GM19043 (cell line): ENCODE measurements around the gene SNX30.
A peak's percentile ranks its signal among the peaks of the same experiment; 100 is the strongest.
"Not testable (repeated sequence)": the region's sequence is repeated elsewhere in the genome, so short reads cannot be mapped to it uniquely, and the experiment has no call there.

Source experiments
- ATAC-seq: cut with Tn5 transposase; IDR thresholded peaks from one replicate; pipeline ENCODE4 v1.9.1; 2021; ENCODE audit warnings: low read depth; ENCODE audit not compliant: unreplicated experiment

The SNX30 gene, protein sequence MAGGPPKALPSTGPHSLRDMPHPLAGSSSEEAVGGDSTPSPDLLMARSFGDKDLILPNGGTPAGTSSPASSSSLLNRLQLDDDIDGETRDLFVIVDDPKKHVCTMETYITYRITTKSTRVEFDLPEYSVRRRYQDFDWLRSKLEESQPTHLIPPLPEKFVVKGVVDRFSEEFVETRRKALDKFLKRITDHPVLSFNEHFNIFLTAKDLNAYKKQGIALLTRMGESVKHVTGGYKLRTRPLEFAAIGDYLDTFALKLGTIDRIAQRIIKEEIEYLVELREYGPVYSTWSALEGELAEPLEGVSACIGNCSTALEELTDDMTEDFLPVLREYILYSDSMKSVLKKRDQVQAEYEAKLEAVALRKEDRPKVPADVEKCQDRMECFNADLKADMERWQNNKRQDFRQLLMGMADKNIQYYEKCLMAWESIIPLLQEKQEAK

DNA sequence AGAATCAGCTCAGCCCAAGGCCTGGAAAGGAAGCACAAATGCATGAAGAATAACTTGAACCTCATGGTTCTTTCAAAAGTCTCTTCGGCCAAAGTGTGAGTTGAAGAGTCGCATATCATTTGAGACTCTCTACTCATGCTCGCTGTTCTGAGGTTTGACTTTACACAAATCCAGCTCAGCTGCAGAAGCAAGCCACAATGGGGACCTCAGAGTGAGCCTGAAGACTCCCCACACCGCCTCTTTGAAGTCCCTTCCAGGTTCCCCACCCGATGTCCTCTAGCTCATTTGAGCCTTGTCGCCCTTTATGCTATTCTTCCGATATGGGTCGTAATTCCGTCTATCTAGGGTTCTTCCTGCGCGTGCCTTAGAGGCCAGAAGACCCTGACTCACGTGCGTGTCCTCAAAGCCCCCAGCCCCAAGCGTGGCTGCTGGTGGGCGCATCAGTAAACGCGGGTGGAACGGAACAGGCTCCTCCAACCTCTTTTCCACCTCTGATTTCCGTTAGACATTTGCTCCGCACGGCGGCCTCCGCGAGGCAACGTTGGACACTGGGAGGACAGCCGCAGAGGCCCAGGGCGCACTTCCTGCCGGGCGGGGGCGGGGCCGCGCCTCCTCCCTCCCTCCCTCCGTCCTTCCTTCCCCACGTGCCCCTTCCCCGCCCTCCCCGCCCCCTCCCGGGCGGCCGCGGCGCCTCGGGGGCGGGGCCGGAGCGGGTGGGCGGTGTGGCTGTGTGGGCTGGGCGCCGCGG is at the start of gene SNX30:
Gene SNX30, plus strand, starts transcription at position 745 of the 748 bp plus-strand sequence. CDS start 242 bp downstream, outside the sequence.
- peak; percentile 73 for ATAC-seq

DNA sequence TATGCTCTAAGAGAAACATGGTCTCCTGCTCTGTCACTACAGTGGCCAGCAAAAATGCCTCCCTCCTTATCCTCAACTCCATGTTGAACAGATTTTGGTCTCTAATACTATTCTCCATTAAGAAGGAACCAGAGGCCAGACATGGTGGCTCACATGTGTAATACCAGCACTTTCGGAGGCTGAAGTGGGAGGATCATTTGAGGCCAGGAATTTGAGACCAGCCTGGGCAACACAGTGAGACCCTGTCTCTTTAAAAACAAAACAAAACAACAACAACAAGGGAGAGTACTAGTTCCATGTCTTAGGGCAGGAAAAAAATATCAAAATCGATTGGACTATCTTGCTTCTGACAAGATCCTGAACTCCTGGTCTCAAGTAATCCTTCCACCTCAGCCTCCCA is 47.3 kb upstream of the SNX30 start:
- ATAC-seq: no peak

DNA sequence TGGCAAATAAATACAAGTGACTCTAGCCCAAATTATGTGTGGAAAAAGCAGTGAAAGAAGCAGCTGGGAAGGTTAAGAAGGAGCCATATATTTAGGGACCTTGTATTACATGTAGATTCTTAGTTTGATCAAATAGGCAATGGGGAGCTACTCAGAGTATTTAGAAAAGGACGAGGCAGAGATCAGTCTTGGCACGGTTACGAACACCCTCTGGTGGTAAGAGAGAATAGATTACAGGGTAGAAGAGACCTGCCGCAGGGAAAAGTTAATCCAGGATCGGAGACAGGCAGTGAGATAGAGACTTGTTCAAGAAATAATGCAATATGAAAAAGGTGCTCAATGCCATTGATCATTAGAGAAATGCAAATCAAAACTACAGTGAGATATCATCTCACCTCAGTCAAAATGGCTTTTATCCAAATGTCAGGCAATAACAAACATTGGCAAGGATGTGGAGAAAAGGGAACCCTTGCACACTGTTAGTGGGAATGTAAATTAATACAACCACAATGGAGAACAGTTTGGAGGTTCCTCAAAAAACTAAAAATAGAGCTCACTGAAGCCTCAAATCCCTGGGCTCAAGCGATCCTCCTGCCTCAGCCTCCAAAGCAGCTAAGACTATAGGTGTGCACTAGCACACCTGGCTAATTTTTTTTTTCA is 44.7 kb upstream of the SNX30 start:
- no peak for ATAC-seq

DNA sequence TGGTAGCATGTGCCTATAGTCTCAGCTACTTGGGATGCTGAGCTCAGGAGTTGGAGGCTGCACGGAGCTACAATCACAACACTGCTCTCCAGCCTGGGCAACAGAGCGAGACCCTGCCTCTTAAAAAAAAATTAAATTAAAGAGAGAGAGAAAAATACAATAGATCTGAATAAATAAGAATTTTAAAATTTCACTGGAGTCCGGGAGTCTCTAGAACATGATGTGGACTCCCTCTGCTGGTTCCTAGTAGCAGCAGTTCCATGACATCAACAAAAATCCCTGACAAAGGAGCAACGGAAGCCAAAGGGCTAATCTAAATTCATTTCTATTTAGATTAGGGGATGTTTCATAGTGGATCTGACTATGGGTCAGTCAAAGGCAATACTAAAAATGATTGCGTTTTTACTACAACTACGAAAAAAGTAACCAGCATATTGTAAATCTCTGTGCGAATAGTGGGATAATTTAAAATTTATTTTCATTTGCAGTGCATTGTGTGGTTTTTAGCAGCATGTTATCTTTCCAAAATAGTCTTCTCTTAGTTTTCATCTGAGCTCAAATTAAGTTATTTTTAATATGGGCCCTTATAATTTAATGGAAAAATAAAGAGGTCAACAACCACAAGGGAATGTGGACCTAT is 39.4 kb upstream of the SNX30 start:
- no peak for ATAC-seq

DNA sequence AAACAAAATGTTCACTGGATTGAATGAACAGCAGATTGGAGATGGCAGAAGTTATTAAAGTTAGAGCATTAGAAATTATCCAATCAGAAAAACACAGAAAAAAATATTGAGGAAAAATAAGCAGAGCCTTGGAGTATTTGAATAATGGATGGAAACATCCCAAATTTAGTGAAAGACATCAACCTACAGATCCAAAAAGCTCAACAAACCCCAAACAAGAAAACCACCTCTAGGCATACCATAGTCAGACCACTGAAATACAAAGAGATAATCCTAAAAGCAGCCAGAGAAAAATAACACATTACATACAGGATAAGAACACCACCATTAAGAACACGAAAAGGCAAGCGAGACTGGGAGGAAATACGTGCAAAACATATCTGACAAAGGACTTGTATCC is 37.9 kb upstream of the SNX30 start:
- no peak for ATAC-seq

DNA sequence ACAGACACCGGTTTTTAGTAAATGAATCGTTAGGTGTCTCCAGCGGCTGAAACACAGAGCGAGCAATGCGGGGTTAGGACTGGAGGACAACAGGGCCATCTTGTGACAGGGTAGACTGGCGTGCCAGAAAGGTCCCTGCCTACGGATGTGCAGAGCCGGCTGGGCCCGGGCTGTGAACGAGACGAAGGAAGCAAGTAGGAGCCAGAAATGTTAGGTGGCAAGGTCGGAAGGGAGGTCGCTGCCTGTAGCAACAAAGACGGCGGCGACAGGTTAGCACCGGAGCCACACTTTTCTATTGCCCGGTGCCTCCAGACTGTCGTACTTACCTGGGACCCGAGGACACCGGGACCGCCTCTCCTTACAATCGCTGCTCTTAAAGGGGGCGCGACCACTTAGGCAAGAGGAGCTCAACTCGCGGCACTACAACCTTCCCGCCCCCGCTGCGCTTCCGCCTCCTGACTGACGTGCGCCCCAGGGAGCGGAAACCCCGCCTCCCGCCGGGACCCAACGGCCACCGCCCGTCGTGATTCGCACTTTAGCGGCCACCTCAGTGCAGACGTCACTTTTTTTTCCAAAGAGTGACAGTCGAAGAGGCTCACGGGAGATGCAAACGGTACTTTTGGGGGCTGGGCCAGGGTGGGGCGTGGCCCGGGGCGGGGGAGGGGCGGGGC is 32.8 kb upstream of the SNX30 start, which contains the start of gene INIP:
Gene INIP, minus strand, starts transcription at position 457 of the 671 bp plus-strand sequence. CDS start 1,632 bp downstream, outside the sequence.
- peak; percentile 94 for ATAC-seq

DNA sequence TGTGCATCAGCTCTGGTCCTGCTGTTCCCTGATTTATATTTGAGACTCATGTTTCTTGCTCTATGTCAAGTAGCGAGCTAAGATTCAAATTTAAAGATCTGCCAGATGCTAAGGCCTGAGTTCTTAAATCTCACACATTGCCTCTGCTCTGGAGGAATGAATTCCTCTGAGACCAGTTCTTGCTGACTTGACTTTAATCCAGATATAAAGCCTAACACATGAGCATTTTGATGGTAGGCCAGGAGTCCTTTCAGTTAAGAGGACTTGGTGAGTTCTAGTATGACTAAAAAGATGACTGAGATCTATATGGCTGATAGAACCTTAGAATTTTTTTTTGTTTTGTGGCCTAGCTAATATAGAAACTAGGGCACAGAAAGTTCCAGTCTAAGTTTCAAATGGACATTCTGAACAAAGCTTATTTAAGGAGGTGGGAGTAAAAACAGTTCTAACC is 31.3 kb upstream of the SNX30 start:
- ATAC-seq: no peak

DNA sequence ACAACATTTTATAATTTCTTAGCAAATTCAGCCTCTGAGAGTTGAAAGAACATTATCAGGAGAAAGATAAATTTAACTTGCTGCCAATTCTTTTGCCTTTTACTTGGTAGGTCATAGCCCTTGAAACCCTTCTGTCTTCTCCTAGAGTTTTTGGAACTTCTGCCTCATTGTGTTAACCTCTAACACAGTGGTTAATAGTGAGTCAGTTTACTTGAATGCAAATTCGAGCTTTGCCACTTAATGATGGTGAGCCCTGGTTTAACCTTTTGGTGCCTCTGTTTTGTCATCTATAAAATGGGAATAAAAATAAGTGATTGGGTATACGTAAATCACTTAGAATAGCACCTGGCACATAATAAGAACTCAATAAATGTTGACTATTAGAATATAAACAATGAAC is 30.9 kb upstream of the SNX30 start:
- ATAC-seq: no peak

DNA sequence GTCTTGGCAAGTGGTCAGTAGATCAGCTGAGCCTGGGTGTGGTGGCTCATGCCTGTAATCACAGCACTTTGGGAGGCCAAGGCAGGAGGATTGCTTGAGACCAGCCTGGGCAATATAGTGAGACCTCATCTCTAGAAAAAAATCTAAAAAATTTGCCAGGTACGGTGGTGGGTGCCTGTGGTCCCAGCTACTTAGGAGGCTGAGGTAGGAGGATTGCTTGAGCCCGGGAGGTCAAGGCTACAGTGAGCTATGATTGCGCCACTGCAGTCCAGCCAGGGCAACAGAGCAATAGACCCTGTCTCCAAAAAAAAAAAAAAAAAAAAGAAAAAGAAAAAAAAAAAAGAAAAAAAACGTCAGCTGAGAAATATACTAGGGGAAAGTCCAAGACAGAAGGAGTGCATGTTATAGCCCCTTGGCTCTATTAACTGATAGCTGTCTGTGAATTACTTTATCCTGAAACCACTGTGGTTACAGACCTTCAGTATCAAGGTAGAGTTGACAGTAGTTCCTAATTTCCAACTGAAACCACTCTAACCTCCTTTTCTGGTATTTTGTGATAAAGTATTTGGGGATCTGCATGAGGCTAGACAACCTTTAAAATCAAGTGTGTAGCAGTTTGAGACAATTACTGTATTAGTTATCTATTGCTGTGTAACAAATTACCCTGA is 30.3 kb upstream of the SNX30 start:
- no peak for ATAC-seq

DNA sequence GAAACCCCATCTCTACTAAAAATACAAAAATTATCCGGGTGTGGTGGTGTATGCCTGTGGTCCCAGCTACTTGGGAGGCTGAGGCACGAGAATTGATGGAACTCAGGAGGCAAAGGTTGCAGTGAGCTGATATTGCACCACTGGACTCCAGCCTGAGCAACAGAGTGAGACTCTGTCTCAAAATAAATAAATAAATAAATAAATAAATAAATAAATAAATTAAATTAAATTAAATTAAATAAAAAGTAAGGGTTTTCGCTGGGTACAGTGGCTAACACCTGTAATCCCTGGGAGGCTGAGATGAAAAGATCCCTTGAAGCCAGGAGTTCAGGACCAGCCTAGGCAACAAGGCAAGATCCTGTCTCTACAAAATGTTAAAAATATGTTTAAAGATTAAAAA is 27.8 kb upstream of the SNX30 start:
- ATAC-seq: not testable (repeated sequence)

DNA sequence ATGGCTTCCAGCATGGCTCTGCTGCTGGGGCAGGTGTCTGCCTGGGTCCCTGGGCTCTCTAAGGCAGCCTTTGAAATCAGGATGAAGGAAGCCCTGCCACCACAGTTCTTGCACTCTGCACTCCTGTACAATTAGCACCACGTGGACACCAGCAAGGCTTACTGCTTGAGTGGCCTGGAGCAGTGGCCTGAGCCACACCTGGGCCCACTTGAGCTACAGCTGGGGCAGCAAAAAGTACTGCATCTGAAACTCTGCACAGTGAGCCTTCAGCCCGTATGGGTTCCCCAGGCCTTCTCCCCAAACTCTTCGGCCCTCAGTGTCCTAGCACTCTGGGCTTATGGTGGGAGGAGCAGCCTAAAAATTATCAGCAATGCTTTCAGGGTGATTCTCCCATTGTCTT is 24.6 kb upstream of the SNX30 start:
- ATAC-seq: peak; percentile 62

DNA sequence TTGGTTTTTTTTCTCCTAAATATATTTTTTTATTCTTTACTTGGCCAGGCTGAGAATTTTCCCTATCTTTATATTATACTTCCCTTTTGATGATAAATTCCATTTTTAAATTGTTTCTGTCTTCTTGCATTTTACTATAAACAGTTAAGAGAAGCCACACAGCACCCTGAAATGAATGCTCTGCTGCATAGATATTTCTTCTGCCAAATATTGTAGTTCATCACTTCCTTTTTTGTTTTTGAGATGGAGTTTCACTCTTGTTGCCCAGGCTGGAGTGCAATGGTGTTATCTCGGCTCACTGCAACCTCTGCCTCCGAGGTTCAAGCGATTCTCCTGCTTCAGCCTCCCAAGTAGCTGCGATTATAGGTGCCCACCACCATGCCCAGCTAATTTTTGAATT is 24.1 kb upstream of the SNX30 start:
- ATAC-seq: no peak

DNA sequence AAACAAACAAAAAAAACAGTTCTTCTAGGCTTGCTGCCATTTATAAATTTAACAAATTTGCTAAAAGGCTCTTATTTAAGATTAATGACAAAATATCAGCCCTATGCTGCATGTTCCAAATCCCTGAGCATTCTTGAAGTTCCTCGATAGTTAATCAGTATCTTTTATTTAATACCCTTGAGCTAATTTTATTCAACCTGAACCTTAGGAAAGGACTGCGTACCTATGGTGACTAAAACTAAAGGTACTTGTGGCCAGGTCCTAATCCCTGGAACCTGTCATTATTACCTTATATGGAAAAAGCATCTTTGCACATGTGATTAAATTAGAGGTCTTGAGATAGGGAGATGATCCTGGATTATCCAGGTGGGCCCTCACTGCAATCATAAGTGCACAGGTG is 22.2 kb upstream of the SNX30 start:
- no peak for ATAC-seq

DNA sequence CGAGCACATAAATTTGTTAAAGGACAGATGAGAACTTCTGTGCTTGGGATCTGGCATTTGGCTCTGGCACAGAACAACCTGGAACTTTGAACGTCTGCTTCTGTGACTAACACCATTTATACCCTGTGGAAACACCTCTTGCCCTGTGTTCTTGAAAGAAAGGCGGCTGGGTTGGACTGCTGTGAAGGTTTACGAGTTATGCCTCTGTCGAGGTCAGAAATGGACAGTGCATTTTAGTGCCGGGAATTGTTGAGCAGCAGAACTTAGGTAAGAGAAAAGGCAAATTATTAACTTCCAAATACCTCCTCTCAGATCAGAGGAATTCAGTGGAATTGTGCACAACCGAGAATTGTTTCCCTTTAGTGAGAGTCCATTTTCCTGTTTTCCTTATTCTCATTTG is 18.6 kb upstream of the SNX30 start:
- ATAC-seq: no peak

DNA sequence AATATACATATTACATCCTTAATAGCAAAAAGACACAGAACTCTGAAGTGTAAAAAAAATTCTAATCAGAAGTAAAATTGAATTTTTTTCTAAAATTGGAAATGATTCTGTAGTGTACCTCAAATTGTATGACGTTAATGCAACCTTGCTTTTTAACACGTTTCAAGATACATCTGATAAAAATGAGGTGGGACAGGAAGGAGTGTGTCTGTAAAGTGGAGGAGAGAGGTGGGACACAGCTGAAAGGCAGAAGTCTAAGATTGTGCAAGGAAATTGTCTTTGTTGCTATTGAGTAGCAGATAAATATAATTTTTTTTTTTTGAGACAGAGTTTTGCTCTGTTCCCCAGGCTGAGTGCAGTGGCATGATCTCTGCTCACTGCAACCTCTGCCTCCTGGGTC is 15.7 kb upstream of the SNX30 start:
- ATAC-seq: no peak

DNA sequence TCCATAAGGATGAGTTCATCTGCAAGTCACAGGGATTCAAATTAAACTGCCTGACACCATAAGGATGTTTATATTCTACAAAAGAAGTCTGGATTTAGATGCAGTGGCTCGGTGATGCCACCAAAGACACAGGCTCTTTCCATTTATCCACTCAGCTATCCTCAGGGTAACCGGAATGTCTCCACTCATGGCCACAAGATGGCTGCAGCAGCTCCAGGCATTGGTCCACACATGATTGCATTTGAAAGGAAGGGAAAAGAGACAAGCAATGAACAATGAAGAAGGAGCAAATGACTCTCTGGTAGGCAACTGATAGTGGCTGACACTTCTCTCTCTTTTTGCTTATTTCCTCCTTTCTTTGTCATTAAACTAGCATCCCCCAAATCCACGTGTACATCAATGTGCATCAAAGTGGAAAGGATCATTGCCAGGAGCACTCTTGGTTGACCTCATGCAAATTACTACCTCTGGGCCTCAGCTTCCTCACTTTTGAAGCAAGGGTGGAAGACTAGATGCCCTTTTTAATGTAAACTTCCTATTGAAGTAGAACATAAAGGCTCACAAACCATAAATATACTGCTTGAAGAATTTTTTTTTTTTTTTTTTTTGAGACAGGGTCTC is 7.2 kb upstream of the SNX30 start:
- no peak for ATAC-seq

DNA sequence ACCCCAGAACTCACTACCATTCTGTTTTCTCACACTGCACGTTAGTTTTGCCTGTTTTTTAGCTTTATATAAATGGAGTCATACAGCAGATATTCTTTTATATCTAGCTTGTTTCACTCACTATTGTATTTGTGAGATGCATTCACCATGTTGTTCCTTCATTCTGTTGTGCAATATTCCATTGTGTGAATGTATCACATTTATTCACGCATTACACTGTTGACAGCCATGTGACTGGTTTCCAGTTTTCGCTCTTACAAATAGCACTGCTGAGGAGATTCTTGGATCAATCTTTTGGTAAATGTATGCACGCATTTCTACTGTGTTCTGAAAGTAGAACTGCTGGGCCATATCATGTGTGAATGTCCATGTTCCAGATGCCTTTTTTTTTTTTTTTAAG is 6.4 kb upstream of the SNX30 start:
- no peak for ATAC-seq

DNA sequence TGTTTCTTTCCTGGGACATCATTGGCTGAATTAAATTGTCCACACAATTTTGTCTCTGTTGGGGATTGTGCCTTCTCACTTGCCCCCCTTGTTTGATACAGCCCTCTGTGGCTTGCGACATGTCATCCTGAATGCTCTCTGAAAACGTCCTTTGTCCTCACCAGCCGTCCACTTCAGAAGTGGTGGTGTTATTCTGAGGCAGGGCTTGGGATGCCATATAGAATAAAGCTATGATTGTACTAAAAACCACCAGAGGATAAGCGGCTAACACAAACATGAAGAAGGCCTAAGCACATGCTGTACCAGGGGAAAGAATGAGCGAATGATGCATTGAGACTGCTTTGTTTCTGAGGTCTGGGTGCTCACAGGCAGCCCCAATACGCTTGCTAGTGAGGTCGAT is 3.5 kb upstream of the SNX30 start:
- ATAC-seq: no peak

DNA sequence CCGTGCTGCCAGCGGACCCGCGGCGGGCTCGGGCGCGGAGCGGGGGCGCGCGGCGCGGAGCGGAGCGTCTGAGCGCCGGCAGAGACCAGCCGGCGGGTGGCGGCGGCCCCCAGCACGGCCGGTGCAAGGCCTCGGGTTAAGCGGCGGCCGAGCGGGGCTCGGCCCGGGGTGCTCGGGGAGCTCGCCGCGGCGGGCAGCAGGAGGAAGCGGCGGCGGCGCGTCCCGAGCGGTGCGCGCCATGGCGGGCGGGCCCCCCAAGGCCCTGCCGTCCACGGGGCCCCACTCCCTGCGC is 150 bp downstream of the SNX30 start:
- peak; percentile 28 for ATAC-seq
